Astrocyte of the cerebellum (primary cell): ENCODE measurements around the gene MYO3B.

Experiments
- DNase-seq: peaks from one replicate; pipeline ENCODE4 v3.0.0-alpha.2; 2011; ENCODE audit warnings: low read depth
- H3K4me3 ChIP-seq: 2 replicates; pipeline ENCODE4 v1.5.1; 2011; ENCODE audit warnings: mild to moderate bottlenecking, low read depth, low read length, moderate library complexity
- in situ Hi-C: cut with HindIII; loops from 2 replicates; pipeline ENCODE4 v1.10.0; 2017; ENCODE audit warnings: low sequenced_read_pairs
- TF ChIP-seq, protein P1 (sequence below): IDR thresholded peaks from 2 replicates; pipeline ENCODE4 v1.5.1; 2012; ENCODE audit warnings: low read length, low read depth, moderate library complexity, mild to moderate bottlenecking; ENCODE audit errors: missing control alignments

MYO3B gene

DNA sequence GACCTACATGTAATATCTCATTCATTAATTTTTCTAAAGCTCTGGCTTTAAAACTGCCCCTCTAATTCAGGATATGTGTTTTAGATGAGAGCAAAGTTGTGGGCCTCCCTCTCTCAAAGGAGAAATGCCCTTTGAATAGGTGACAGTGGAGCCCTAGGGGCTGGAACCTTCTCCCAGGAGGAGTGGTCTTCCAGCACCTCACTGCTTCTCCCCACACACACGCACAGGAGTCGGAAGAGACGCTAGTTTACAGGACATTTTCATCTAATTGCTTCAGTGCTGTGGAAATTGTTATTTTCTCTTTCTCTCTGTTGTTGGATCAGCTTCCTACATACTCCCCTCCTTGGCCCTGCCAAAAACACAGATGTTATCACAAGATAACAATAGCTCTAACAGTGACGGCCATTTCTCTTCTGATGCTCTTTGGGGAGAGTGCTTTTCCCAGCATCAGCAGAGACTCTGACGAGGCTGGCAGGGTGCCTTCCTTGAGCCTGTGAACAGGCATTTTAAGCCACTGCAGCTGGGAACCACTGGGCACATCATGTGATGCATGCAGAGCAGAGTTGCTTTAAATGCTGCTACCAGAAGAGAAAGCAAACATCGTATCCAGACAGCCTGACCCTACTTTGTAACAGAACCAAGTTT, 327.8 kb downstream of the MYO3B start:
- DNase-seq, result no peak
- TF ChIP-seq, protein P1, sequence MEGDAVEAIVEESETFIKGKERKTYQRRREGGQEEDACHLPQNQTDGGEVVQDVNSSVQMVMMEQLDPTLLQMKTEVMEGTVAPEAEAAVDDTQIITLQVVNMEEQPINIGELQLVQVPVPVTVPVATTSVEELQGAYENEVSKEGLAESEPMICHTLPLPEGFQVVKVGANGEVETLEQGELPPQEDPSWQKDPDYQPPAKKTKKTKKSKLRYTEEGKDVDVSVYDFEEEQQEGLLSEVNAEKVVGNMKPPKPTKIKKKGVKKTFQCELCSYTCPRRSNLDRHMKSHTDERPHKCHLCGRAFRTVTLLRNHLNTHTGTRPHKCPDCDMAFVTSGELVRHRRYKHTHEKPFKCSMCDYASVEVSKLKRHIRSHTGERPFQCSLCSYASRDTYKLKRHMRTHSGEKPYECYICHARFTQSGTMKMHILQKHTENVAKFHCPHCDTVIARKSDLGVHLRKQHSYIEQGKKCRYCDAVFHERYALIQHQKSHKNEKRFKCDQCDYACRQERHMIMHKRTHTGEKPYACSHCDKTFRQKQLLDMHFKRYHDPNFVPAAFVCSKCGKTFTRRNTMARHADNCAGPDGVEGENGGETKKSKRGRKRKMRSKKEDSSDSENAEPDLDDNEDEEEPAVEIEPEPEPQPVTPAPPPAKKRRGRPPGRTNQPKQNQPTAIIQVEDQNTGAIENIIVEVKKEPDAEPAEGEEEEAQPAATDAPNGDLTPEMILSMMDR, result no peak
- H3K4me3 ChIP-seq, result no peak overlapping the region
- in situ Hi-C loops, result no loop called here

DNA sequence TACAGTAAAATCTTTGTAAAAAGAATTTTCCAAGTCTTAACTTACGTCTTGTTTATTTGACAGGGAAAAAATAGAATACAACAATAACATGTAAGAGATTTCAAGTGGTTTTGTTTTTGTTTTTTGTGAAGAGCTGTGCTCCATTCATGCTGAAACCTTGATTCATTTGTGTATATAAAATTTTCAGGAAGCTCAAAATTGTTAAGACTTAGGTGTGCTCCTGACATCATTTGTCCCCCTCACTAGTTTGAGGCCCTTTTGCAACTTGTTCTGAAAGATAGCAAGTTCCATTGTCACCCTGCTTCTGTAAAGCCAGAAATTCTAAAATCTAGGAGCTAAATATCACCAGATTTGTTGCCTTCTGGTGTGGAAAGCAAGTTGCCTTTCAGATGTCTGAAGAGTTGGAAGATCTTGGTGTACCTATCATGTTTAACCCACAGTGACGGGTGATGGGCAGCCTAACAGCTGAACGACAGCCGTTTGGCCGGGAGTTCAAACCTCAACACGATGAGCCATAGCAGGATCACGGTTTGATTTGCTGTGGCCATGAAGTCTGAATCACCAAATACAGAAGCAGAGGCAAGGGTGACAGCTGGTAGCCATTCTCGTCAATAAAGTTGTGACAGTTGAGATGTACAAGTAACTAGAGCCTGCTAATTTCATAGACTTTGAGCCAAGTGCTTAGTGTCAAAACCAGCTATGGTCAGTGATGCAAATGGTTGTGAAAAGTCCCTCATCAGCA, 331.7 kb downstream of the MYO3B start:
- in situ Hi-C loops, result no loop called here
- DNase-seq, result no peak
- H3K4me3 ChIP-seq, result no peak overlapping the region
- TF ChIP-seq, protein P1, result no peak

DNA sequence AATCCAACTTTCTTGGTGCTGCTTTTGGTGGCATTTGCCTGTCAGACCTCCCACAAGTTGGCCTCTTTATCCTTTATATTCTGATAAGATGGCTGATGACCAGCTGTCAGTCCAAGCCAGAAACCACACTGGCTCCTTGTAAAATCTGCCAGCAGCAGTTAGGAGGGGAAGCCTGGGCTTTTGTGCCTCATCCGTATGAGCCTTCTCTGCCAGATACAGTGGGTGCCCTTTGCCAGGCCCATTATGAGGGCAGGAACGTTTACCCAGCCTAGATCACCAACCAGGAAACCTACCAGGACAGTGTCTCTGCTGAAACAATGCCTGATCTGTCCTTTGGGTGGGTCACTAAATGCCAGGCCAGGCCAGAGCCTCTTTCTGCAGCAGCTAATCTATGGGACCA, 334.3 kb downstream of the MYO3B start:
- DNase-seq, result no peak
- TF ChIP-seq, protein P1, result no peak
- in situ Hi-C loops, result no loop called here

DNA sequence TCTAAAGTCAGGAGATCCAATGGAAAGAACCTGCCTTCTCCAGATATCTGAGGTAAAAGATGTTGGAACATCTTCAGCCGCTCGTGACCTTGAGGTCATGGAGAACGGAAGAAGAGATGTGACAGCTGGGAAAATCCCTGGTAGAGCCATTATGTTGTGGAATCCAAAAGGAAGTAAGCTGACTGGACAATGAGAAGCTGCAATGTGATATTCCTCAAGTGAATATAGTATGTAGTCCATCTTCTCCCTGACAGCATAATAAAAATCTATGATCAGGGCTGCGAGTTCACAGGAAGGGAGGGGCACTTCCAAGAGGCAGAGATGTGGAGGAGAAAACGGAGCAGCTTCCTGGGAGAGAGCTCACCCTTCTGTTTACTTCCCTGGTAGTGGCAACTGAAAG, 336.2 kb downstream of the MYO3B start:
- no peak overlapping the region for H3K4me3 ChIP-seq
- TF ChIP-seq, protein P1, result no peak
- in situ Hi-C loops, result no loop called here

More for the DNA sequence above, 334.3 kb downstream of the MYO3B start:
- H3K4me3 ChIP-seq, result no peak overlapping the region

DNA sequence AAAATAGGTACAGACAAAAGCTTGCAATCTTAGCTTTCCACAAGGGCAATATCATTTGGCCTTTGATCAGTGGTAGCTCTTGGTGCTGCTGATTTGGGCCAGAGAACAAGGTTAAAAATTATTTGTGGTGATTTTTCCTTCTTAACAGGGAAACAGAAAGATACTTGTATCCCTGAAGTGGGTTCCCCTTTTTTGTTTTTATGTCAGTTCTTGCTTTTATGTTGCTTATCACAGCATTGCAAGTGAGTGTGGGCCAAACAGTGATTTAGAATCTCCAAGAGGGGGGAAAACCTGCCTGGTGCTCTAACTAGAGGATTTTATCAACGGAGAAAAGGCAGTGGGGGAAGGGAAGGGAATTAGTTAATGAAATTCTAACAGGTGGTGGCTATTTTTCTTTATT, 339.6 kb downstream of the MYO3B start:
- in situ Hi-C loops, result no loop called here
- DNase-seq, result no peak
- TF ChIP-seq, protein P1, result no peak
- H3K4me3 ChIP-seq, result no peak overlapping the region

More for the DNA sequence above, 336.2 kb downstream of the MYO3B start:
- no peak for DNase-seq

DNA sequence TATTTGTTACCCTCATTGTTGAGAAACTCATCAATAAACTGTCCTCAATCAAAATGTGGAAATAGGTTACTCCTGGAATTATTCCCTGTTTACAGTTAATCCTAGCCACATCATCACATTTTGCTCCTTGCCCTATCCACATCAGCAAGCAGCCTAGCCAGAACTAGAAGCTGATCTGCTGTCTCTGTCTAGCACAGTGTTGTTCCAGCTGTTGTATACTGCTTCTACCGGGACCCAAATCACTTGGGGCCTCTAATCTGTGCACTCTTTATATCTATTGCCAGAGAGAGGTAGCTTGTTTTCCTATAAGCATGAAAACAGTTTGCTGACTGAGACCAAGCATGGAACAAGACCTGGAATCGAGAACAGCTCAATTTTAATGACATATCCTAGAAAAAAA, 341.0 kb downstream of the MYO3B start:
- DNase-seq, result no peak
- in situ Hi-C loops, result no loop called here
- TF ChIP-seq, protein P1, result no peak
- no peak overlapping the region for H3K4me3 ChIP-seq
